GM19240 (cell line): ENCODE measurements around the gene PKNOX2.

ENCODE experiments used
- DNase-seq: peaks from one replicate; pipeline ENCODE4 v3.0.0; 2011; ENCODE audit warnings: low spot score; ENCODE audit not compliant: insufficient read length

Gene PKNOX2

DNA sequence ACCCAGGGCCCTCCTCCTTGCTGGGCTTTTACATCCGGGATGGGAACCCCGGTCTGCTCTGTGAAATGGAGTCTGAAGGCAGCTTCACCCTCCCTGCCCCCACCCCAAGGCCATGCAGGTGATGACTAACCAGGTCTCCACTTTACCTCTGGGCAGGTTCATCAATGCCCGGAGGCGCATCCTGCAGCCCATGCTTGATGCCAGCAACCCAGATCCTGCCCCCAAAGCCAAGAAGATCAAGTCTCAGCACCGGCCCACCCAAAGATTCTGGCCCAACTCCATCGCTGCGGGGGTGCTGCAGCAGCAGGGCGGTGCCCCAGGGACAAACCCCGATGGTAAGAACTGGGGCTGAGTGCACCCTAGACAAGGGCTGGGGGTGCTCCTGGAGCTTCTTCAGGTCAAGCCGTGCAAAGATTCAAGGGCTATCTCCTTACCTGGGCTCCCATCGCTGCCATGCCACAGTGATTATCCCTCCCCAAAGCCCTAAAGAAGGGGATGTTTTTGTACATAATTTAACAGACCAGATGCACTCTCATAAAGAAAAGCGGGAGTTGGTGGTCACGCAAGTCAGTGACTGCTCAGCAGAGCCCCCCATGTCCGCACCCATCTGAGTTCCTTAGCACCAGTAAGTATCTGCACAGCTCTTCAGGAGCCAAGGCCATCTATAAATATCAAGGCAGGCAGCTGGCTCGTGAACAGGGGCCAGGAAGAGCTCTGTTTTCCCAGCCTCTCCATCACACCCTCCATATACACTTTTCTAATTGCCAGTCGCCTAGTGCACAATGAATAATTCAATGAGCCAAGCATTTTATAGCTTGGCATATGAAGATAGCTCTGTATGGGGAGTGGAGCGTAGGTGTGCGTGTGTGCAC, 265.5 kb downstream of the PKNOX2 start:
- no peak for DNase-seq

DNA sequence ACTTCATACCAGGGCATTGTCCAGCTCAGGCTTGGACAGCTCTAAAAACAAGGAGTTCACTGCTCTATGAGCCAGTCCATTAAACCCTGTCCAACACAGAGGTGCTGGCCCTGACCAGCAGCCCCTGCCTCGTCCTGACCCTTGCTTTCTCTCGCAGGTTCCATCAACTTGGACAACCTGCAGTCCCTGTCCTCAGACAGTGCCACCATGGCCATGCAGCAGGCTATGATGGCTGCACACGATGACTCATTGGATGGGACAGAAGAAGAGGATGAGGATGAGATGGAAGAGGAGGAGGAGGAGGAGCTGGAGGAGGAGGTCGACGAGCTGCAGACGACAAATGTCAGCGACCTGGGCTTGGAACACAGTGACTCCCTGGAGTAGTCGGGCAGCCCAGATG, 266.5 kb downstream of the PKNOX2 start:
- no peak for DNase-seq

DNA sequence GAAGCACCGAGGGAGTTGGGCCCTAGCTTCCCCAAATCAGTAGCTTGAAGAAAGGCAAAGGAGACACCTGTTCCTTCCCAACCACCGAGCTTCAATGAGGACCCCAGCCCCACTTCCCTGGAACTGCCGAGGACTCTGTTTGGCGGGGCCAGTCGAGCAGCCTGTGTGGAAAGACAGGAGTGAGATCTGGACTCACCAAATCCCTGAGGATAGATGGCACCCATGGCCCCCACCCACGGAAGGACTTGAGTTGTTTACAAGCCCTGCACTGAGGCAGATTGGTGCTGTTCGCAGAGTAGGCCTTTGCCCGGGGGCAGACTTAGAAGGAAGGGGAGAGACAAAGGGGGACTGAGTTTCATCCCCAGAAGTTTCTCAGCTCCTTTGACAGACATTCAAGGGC, 266.9 kb downstream of the PKNOX2 start:
- no peak for DNase-seq

DNA sequence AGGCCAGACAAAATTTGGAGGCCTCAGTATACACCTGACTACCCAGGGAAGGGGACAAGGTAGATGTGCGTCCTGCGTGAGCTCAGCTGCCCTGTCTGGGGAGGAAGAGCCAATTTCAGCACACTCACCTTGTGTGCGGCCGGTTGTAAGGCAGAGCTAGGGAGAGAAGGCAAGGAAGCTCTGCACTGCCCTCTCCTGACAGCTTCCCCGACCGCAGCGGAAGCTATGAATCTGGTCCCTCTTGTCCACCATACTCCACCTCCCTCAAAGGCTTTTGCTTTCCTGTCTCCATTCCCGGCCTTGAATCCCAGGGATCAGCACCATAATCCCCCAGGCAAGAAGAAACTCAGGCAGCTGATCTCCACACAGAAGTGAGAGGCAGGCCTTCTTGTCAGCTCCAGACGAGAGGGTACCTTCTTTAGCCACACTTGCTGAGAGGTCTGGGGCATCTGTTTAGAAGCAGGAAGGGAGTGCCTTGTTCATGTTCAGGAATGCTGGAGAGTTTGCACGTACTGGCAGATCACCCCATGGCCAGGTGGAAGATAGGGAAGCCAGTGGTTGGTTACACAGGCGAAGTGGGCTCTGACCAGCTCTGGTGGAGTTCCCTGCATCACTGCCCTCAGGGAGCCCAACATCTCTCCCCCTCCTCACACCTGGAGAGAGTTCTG, 269.0 kb downstream of the PKNOX2 start:
- DNase-seq, result peak; percentile 28

DNA sequence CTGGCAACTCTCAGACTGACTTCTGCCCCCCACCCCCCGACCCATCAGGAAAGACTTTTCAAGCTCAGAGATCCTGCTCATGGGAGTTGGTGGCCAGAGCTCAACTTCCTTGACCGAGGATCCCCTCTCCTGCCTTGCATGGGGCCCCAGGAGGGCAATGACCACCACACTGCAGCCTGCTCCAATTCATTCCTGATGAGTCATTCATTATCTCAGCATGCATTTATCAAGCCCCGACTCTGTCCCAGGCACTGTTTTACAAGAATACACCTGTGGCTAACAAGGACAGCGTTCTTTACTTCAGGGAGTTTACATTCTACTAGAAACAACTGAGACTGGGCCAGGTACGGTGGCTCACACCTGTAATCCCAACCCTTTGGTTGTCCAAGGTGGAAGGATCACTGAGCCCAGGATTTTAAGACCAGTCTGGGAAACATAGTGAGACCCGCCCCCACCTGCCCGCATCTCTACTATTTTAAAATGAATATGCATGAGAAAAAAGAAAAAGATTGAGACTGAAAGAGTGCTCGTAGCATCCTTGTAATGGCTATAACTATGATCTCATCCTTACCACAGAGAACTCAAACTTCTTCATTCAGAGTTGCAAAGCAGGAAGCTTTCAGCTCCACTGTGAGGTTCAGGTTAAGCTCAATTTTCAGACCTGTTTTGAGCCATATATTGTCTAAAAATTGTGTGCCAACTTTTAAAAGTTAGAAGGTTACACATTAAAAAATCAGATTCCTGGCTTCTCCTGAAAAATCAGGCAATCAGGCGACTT, 271.1 kb downstream of the PKNOX2 start:
- no peak for DNase-seq

DNA sequence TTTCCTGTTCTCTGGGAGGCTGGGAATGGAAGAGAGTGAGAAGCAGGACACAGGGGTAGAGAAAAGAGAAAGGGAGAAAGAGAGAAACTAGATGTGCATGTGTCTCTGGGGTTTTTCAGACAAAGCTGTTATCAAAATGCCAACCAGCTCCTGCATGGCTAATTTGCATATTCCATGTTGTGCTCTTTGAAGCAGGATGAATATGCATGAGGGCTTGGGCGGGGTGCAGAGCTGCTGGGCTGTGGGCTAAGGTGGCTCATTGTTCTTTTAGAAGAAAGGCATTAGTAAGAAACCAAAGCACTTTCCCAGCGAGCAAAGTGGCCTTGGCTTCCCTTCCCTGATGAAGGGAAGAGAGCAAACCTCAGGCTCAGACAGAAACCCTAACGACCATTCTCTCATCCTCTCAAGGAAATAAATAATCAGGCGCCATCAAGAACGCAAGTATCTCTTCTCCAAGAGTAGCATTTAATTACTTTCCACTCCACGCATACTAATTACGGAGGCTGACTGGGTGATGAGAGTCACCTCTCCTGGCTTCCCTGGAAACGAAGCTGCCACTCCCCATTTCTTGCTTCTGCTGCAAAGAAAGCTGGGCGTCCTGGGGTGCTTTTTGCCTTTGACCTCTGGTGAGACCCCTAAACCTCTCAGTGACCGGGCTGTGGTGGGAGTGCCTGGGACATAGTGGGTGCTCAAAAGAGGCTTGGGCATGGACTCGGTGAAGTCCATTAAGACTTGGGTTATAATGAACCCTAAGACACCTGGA, 277.3 kb downstream of the PKNOX2 start:
- no peak for DNase-seq

DNA sequence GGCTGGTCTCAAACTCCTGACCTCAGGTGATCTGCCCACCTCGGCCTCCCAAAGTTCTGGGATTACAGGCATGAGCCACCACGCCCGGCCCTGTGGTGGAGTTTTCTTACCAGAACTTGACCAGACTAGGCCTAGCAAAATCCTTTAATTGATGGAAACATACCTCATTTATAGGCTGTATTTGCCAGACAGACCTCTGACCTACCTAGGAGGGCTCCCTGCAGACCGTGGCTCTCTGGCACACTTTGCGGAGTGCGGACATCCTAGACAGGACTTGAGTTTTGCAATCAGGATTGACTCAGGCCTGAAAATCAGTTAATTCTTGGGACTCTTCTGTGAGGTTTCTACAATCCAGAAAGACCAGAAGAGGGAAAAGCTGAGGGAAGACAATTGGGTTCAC, 278.4 kb downstream of the PKNOX2 start:
- no peak for DNase-seq

DNA sequence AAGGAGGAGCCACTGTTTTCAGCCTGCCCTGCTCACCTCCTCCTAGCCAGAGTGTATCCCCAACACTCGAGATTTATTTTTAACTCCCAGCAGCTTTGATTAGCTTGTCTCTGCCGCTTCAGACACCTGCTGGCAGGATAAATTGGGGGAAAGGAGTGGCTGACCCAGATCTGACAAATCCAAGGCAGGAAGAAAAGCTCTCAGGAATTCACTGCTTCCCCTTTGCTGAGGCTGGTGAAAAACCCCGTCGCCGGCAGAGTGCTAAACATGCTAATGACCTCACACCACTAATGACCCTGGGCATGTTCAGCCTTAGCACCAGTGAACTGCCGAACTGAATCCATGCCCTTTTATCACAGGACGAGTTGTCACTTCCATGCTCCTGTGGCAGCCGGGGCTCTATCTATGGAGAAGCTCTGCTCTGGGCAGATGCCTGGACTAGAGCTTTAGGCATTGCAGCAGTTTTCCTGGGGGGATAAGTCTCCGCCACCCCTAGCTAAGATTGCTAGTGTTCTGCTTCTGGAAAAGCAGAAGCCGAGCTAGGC, 279.3 kb downstream of the PKNOX2 start:
- no peak for DNase-seq

DNA sequence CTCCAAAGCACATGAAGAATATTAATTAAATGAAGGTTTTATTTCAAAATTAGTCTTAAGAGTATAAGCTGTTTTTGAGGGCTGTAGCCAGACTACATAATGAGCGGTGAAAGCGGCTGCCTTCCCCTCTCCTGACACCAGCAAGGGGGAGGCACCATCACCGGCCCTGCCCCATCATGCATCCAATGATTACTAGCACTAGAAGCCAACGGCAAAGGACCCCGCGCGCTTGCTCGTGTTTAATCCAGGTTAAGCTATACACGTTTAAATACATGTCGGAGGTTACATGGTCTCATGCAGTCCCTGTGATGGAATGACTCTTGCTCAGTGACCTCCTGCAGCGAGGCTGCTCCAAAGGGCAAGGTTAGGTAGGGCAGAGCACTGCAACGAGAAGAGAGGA, 281.2 kb downstream of the PKNOX2 start:
- DNase-seq, result no peak

DNA sequence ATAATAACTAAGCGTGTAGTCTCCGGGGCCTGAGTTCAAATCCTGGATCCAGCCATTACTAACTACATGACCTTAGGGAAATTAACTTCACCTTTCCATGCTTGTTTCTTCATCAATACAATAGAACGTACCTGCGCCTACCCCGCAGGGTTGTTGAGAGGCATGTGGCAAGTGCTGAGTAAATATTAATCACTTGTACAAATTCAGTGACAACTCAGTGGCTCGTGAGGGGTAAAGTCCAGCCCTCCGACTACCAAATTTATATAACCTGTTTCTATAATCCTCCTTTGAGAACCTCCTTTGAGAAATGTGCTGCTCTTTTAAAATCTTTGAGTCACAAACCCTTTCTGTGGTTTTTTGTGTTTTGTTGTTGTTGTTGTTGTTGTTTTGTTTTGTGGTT, 281.7 kb downstream of the PKNOX2 start:
- no peak for DNase-seq

DNA sequence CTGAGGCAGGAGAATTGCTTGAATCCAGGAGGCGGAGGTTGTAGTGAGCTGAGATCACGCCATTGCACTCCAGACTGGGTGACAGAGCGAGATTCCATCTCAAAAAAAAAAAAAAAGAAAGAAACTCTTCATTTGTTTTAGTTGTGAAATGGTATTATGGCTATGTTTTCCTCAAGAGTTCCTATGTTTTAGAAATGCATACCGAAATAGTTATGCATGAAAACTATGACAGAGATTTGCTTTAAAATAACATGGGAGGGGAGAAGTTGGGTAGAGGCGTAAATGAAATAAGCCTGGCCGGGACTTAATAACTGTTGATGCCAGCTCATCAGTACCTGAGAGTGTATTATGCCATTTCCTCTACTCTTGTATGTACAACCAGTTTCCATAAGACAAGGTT, 283.2 kb downstream of the PKNOX2 start:
- DNase-seq, result no peak

DNA sequence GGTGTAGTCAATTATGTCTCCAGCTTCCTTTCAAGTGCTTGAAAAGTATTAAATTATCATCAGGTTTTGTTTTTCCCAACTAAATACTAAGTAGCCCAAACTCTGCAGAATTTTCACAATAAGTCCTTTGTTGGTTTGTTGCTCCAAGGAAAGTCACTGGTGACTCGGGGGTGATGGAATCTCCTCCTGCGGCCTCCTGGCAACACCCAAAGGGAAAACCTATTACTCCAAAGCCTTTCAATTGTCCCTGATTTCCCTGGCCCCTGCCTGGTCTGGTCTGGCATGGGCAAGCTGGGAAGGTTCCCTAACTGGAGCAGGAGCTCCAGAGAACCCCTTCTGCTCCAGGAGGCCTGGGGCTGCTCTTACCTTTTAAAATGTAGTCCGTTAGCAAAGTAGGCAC, 283.6 kb downstream of the PKNOX2 start:
- DNase-seq, result no peak

DNA sequence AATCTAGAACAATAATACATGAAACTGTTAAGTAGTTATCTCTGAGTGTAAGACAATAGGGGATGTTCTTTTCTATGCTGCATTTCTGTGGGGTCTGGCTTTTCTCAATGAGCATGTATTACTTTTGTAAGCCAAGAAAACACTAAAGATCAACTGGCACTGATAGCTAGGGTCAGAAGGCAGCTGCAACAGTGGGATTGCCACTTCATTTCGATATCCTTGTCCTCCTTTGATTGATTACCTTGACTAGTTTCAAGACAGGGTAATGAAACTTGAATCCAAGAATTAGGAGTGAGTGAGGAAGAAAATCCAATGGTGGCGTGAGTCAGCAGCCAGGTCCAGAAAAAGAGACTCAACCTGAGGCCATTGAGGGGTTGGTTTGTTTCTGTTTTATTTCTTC, 285.0 kb downstream of the PKNOX2 start:
- no peak for DNase-seq

DNA sequence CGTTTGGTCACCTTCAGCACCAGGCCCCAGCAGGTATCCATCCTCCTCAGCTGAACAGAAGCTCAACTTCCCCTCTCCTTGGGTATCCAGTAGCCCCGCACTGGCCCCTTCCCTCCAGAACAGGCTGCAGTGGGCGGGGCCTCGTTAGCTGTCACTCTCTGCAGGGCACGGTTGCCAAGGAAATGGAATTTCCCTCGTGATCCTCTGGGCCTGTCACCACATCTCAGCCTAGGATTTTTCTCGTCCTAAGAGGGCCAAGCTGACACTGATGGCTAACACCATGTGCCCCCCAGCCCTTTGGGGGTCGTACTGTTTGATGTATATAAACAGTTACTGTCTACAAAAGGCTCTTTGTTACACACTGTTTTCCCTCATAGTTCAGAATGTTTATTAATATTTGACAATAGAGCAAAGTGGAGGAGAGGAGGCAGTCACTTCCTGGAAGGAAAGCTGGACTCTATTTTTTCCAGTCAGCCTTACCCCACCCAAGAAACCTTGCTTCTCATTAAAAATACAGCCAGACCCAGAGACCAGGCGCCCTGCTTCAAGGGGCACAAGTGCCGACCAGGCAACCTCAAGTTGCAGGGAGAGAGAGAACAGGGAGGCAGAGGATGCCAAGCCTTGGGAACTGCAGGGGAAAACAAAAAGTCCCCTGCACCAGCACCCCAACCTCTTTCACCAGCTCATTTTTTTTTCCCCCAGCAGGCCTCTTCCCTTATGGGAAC, 287.0 kb downstream of the PKNOX2 start:
- peak; percentile 40 for DNase-seq

DNA sequence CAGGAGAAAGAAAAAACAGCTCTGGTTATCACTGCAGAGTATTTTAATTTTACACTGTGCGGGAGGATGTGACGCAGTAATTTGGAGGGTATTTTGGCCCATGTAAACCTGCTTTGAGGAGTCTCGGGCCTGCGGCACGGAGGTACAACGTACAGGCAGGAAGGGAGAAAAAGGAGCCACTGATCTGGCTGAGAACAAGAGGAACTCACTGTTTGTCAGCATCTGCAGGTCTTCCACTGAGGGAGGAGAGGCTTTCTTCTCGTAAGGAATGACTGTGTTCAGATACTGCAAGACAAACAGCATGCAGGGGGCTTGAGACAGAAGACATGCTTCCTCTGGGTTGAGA, 287.5 kb downstream of the PKNOX2 start:
- DNase-seq, result no peak

DNA sequence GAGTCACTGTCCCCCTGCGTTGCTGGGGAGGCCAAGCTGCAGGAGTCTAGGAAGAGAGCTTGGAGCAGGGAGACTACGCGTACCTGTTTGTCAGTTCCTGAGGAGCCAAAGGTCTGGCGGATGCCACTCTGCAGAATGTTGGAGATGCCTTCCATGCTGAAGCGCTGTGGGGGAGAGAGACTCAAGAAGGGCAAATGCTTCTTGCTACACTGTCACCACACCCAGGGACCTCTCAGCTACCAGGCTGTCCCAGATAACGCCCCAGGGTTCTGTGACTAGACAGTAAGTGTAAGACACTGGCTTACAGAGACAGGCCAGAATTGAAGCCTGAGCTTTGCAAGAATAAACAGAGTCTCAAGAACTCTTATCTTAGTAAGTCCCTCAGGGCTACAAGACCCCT, 289.5 kb downstream of the PKNOX2 start:
- DNase-seq, result no peak

DNA sequence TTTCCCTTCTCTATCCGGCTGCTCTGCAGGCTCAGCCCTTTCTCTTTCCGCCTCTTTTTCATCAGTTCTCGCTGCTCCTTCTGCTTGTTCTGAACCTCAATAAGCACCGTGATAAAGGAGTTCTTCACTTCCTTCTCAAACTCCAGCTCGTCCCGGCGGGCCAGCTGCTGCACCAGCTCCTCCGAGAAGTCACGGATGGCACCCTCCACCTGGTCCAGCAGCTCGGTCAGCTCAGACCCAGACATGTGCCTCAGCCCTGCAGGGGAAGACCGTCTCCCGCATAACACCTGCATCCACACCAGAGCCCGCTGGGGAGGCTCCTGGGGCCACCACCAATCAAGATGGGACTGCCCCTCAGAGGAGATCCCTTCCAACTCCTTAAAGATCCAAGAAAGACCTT, 291.3 kb downstream of the PKNOX2 start:
- DNase-seq, result no peak

DNA sequence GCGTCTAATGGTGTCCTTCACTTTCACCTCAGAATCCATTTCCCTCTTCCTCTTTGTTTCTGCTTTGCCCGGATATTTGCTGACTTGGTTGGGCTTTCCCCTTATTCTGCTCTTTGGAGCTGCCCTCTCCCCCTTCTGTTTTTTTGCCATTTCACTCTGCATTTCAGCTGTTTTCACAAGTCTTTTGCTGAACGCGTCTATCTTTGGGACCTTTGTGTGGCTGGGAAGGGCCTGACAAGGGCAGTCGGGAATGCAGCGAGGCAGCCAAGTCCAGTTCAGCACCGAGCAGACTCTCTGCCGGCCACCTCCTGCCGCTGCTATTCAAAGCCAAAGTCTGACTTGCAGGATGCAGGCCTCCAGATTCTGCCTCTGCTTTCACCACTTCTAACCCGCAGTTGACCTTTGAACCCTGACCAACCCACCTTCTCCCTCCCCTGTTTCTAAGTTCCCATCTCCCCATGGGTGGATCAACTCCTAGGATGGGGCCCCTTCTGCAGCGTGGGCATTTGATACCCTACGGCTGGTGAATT, 293.3 kb downstream of the PKNOX2 start:
- no peak for DNase-seq

DNA sequence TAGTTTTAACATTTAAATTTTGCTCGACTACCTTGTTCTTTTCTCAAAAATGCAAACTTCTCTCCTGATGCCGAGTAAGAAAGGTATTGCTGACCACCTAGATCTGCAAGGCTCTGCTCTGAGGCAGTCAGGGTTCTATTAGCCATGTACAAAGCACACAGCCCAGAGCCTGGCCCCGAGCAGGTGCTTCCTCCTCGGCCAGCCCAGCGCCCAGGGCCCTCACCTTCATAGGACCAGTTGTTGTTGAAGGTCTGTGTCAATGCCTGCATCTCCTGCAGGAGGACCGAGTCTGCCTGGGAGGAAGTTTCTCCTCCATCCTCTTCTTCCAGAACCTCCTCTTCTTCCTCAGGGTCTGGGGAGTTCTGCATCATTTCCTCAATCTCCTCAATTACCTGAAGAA, 295.7 kb downstream of the PKNOX2 start:
- no peak for DNase-seq

DNA sequence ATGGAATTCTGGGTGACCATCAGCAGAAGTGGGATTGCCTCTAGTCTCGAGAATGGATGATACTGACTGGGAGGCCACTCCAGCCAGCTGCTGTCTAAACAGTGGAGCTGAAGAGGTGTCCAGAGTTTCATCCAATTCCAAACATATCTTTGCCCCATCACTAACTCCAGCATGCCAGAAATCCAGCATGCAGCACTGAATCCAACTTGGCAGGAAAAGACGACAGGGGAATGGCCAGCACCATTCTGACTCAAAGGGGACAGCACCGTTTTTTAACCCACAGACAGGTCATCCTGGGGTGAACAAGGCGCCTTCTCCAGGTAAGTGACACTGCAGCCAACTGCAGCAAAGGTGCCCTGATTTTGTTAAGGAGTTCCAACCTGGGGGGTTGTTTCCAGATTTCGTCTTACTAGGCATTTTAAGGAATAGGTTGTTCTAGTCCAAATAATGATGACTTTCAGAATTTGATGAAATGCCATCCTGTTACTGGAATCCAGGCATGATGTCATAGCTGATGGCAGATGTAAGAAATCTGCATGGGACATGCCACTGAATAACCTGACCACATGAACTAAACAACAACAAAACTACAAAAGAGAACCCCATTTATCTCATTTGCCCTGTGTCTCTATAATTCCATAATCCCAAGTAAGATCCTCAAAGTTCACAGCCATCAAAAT, 299.2 kb downstream of the PKNOX2 start:
- DNase-seq, result no peak
